ENCODE results near the gene ZYG11A.
"Not testable (repeated sequence)": the region's sequence is repeated elsewhere in the genome, so short reads cannot be mapped to it uniquely, and the experiment has no call there.

The ZYG11A gene

GRCh38 chr1:52801011-52801410, 41.5 kb upstream of the ZYG11A start:
- Histone ChIP-seq H3K27ac (ENCODE audit: low read depth, low read length) (no peak overlapping the region), H3K36me3 (ENCODE audit: low read length) (no peaks in the 10 kb centered on the region; the same call in 1 of the 2 replicates), H4K20me1 (ENCODE audit: low read depth, low read length) (no peaks in the 10 kb centered on the region), H3K9ac (ENCODE audit: low read length) (no peak overlapping the region), H2AFZ (ENCODE audit: low read depth, low read length, severe bottlenecking) (no peak overlapping the region), H3K4me3 (ENCODE audit: insufficient read depth, low read length, poor library complexity, severe bottlenecking) (no peak overlapping the region), H3K9me2 (replicated peaks; ENCODE audit: insufficient read depth, low read length) (no peaks in the 10 kb centered on the region), H3K4me2 (ENCODE audit: low read depth, low read length, poor library complexity, severe bottlenecking) (no peak overlapping the region), H3K27me3 (ENCODE audit: low read length) (no peaks in the 10 kb centered on the region), H3F3A (ENCODE audit: insufficient read depth) (peaks cover 2% of the 10 kb centered on the region; the same call in 1 of the 2 replicates), H3K9me3 (ENCODE audit: insufficient read depth, low read length) (no peaks in the 10 kb centered on the region), H3K79me2 (ENCODE audit: insufficient read depth, low read length) (no peaks in the 10 kb centered on the region)
- no peak for TF ChIP-seq EZH2phosphoT487 (conservative IDR thresholded peaks at IDR 0.05; ENCODE audit: low read length)
- no peak for TF ChIP-seq CTCF (IDR thresholded peaks at IDR 0.05; ENCODE audit: insufficient read depth, low read length, poor library complexity, severe bottlenecking)

- H3K27me3 ChIP-seq (ENCODE audit: low read length); H3K79me2 ChIP-seq (ENCODE audit: insufficient read depth, low read length); H2AFZ ChIP-seq (ENCODE audit: low read depth, low read length, severe bottlenecking); H3K9ac ChIP-seq (ENCODE audit: low read length); H3K9me2 ChIP-seq (replicated peaks; ENCODE audit: insufficient read depth, low read length); H3K4me2 ChIP-seq (ENCODE audit: low read depth, low read length, poor library complexity, severe bottlenecking); H3K4me3 ChIP-seq (ENCODE audit: insufficient read depth, low read length, poor library complexity, severe bottlenecking); H4K20me1 ChIP-seq (ENCODE audit: low read depth, low read length); H3F3A ChIP-seq (ENCODE audit: insufficient read depth); H3K27ac ChIP-seq (ENCODE audit: low read depth, low read length); H3K36me3 ChIP-seq (ENCODE audit: low read length); H3K9me3 ChIP-seq (ENCODE audit: insufficient read depth, low read length): not testable (repeated sequence)
Measured at GRCh38 chr1:52804083-52804482, 38.5 kb upstream of the ZYG11A start.

- Histone ChIP-seq H3K9ac (ENCODE audit: low read length) (no peak overlapping the region), H3F3A (ENCODE audit: insufficient read depth) (0 out of 2 replicates have a peak, but pooled peaks cover 6% of the 10 kb centered on the region), H3K4me2 (ENCODE audit: low read depth, low read length, poor library complexity, severe bottlenecking) (no peak overlapping the region), H3K79me2 (ENCODE audit: insufficient read depth, low read length) (no peaks in the 10 kb centered on the region), H3K9me3 (ENCODE audit: insufficient read depth, low read length) (no peaks in the 10 kb centered on the region), H3K36me3 (ENCODE audit: low read length) (no peaks in the 10 kb centered on the region), H4K20me1 (ENCODE audit: low read depth, low read length) (no peaks in the 10 kb centered on the region), H2AFZ (ENCODE audit: low read depth, low read length, severe bottlenecking) (no peak overlapping the region), H3K27me3 (ENCODE audit: low read length) (no peaks in the 10 kb centered on the region), H3K9me2 (replicated peaks; ENCODE audit: insufficient read depth, low read length) (no peaks in the 10 kb centered on the region), H3K4me3 (ENCODE audit: insufficient read depth, low read length, poor library complexity, severe bottlenecking) (no peak overlapping the region), H3K27ac (ENCODE audit: low read depth, low read length) (no peak overlapping the region)
- TF ChIP-seq CTCF (IDR thresholded peaks at IDR 0.05; ENCODE audit: insufficient read depth, low read length, poor library complexity, severe bottlenecking), result no peak
- no peak for TF ChIP-seq EZH2phosphoT487 (conservative IDR thresholded peaks at IDR 0.05; ENCODE audit: low read length)
Measured at GRCh38 chr1:52814465-52814864, 28.1 kb upstream of the ZYG11A start.

GRCh38 chr1:52820830-52821229, 21.7 kb upstream of the ZYG11A start:
- not testable (repeated sequence) for H3K4me2 ChIP-seq (ENCODE audit: low read depth, low read length, poor library complexity, severe bottlenecking); H3K79me2 ChIP-seq (ENCODE audit: insufficient read depth, low read length); H4K20me1 ChIP-seq (ENCODE audit: low read depth, low read length); H3K9me2 ChIP-seq (replicated peaks; ENCODE audit: insufficient read depth, low read length); H3K36me3 ChIP-seq (ENCODE audit: low read length); H3K9ac ChIP-seq (ENCODE audit: low read length); H3K4me3 ChIP-seq (ENCODE audit: insufficient read depth, low read length, poor library complexity, severe bottlenecking); H3F3A ChIP-seq (ENCODE audit: insufficient read depth); H3K27ac ChIP-seq (ENCODE audit: low read depth, low read length); H2AFZ ChIP-seq (ENCODE audit: low read depth, low read length, severe bottlenecking); H3K9me3 ChIP-seq (ENCODE audit: insufficient read depth, low read length); H3K27me3 ChIP-seq (ENCODE audit: low read length)

Measured in SU-DHL-6 (cell line).